T-cell (primary cell): Measurements from ENCODE around the gene TTYH2. TPM values are rescaled to one million over a fixed set of nuclear protein-coding genes. Genes with fewer than 3 reads are reported as not detected.

Source experiments
- ATAC-seq, 4 experiments: fragments of 200-7000 bp in 3 of 4; fragments of 150-1000 bp in 1 of 4; cut with Tn5 transposase; replicated peaks in 1 of 4; 1 replicate in 3 of 4; 2 replicates in 1 of 4; pipeline ENCODE4 v1.10.0; 2021; ENCODE audit warnings: moderate library complexity in 3 of 4, mild to moderate bottlenecking in 2 of 4, moderate number of reproducible peaks in 1 of 4
- CTCF ChIA-PET, 2 donors: fragments of 300-600 bp; sonication (Branson Sonifier 250); formaldehyde crosslinking; loops; one replicate each; lab custom pipeline; 2022; ENCODE audit warnings: antibody characterized with exemption in 2 of 2; lab: Charles Lee
- POLR2A ChIA-PET, 2 donors: fragments of 300-600 bp; sonication (Branson Sonifier 250); formaldehyde crosslinking; loops; one replicate each; lab custom pipeline; 2022; ENCODE audit warnings: antibody characterized with exemption in 2 of 2; lab: Charles Lee
- DNase-seq, 35 experiments: peaks; one replicate each; pipeline versions ENCODE4 v3.0.0 to v3.0.0-alpha.2; 2013 to 2023
- H3K27ac ChIP-seq: one replicate; pipeline ENCODE4 v1.5.1; 2013; ENCODE audit warnings: low read length
- H3K27me3 ChIP-seq, 2 experiments: replicated peaks in 1 of 2; 1 replicate in 1 of 2; 2 replicates in 1 of 2; pipeline versions ENCODE4 v1.6.1 to v1.7.0; 2013; ENCODE audit warnings: low read length in 1 of 2, mixed read lengths in 1 of 2; ENCODE audit not compliant: control insufficient read depth in 2 of 2, insufficient read depth in 2 of 2; ENCODE audit errors: extremely low read depth in 1 of 2
- H3K36me3 ChIP-seq, 2 donors: 1 replicate in 1 of 2; 2 replicates in 1 of 2; pipeline versions ENCODE4 v1.6.1 to v1.7.0; 2013; ENCODE audit warnings: low read length in 1 of 2; ENCODE audit not compliant: control insufficient read depth in 2 of 2, insufficient read depth in 1 of 2; ENCODE audit errors: extremely low read depth in 1 of 2
- H3K4me1 ChIP-seq, 2 experiments: 1 replicate in 1 of 2; 2 replicates in 1 of 2; pipeline versions ENCODE4 v1.6.1 to v1.7.0; 2013; ENCODE audit warnings: low read length in 2 of 2, mixed read lengths in 1 of 2; ENCODE audit not compliant: insufficient read depth in 2 of 2, control insufficient read depth in 1 of 2; ENCODE audit errors: extremely low read depth in 1 of 2
- H3K4me3 ChIP-seq, 2 donors: 1 replicate in 1 of 2; 2 replicates in 1 of 2; pipeline versions ENCODE4 v1.5.1 to v1.7.0; 2013; ENCODE audit warnings: mild to moderate bottlenecking in 2 of 2, low read length in 1 of 2, moderate library complexity in 1 of 2; ENCODE audit not compliant: control insufficient read depth in 1 of 2; ENCODE audit errors: extremely low read depth in 1 of 2
- H3K9me3 ChIP-seq: 2 replicates; pipeline ENCODE4 v1.7.0; 2013
- H3K27ac Mint-ChIP-seq, 2 donors: one replicate each; pipeline ENCODE4 v1.8.0; 2020 to 2021; ENCODE audit warnings: mild to moderate bottlenecking in 2 of 2, mixed read lengths in 2 of 2
- H3K27me3 Mint-ChIP-seq, 2 donors: one replicate each; pipeline ENCODE4 v1.8.0; 2021 to 2022; ENCODE audit warnings: mixed read lengths in 2 of 2
- H3K36me3 Mint-ChIP-seq: one replicate; pipeline ENCODE4 v1.8.0; 2021; ENCODE audit warnings: mixed read lengths
- H3K4me1 Mint-ChIP-seq, 3 donors: one replicate each; pipeline ENCODE4 v1.8.0; 2020 to 2022; ENCODE audit warnings: mixed read lengths in 3 of 3, mild to moderate bottlenecking in 1 of 3
- H3K4me3 Mint-ChIP-seq, 3 donors: one replicate each; pipeline ENCODE4 v1.8.0; 2020 to 2022; ENCODE audit warnings: mild to moderate bottlenecking in 3 of 3, mixed read lengths in 3 of 3, moderate library complexity in 3 of 3
- H3K9me3 Mint-ChIP-seq, 3 donors: one replicate each; pipeline ENCODE4 v1.8.0; 2020 to 2022; ENCODE audit warnings: mixed read lengths in 3 of 3
- WGBS: methylation state at CpG from one replicate; pipeline ENCODE4 v1.1.5; 2013; ENCODE audit warnings: missing lambda C conversion rate; ENCODE audit not compliant: insufficient coverage; 5-methylcytosine and 5-hydroxymethylcytosine counted together
- total RNA-seq, 35 experiments: library from RNA in 6 of 35; stranded (reverse) in 6 of 35; fragments of 120-200 nt in 1 of 35; gene quantifications; one replicate each; pipeline versions ENCODE4 v1.2.1 to v1.2.4 and lab custom pipeline; 2013 to 2026

Gene TTYH2
- total RNA-seq, 5 donors from 2014 or later (not counting 1 experiment from before 2014, with no cell fraction given): 10.0 to 21.7 (median 16.0) TPM

- Mint-ChIP-seq H3K4me3 (no peak overlapping the region), H3K27ac (no peak overlapping the region), H3K27me3 (peaks cover 27 to 47% of the 10 kb centered on the region in 2 donors), H3K4me1 (peaks cover 13 to 22% (median 17%) of the 10 kb centered on the region in 3 donors), H3K9me3 (no peaks in the 10 kb centered on the region), H3K36me3 (peaks cover 4% of the 10 kb centered on the region)
- no peak overlapping the region for H3K4me3 ChIP-seq
- H3K27ac ChIP-seq: no peak overlapping the region
- CTCF ChIA-PET: interaction anchor here in 1 of 2 donors (0.8 kb wide), 1 partner anchor 19 kb away, joined by 4 read pairs; no protein-coding TSS in a partner anchor
- no peaks in the 10 kb centered on the region for H3K36me3 ChIP-seq
- peaks cover 0 to 14% of the 10 kb centered on the region in 2 experiments for H3K4me1 ChIP-seq
- ATAC-seq: no peak
- H3K27me3 ChIP-seq: peaks cover 0 to 86% of the 10 kb centered on the region in 2 experiments
- DNase-seq: no peak
- POLR2A ChIA-PET: no interaction called here
- WGBS: 53% methylated on average over 5 of the region's 6 CpGs
- H3K9me3 ChIP-seq: no peaks in the 10 kb centered on the region
These were observed 14.7 kb upstream of the TTYH2 start for GRCh38 chr17:74198694-74199093.

GRCh38 chr17:74199306-74200092 lies 13.9 kb upstream of the TTYH2 start:
- Mint-ChIP-seq H3K36me3 (peaks cover 4% of the 10 kb centered on the region), H3K9me3 (no peaks in the 10 kb centered on the region), H3K27me3 (peaks cover 27 to 44% of the 10 kb centered on the region in 2 donors), H3K27ac (no peak overlapping the region), H3K4me3 (no peak overlapping the region), H3K4me1 (peaks cover 13 to 22% (median 19%) of the 10 kb centered on the region in 3 donors)
- Histone ChIP-seq H3K36me3 (peaks cover 0 to 4% of the 10 kb centered on the region in 2 donors), H3K9me3 (no peaks in the 10 kb centered on the region), H3K4me3 (no peak overlapping the region), H3K4me1 (peaks cover 6 to 22% of the 10 kb centered on the region in 2 experiments), H3K27ac (no peak overlapping the region), H3K27me3 (peaks cover 0 to 78% of the 10 kb centered on the region in 2 experiments)
- DNase-seq (peak; percentile 18 to 74 (median 48)), ATAC-seq (peak; percentile 40 to 48 (median 44))
- ChIA-PET CTCF (interaction anchor here in 1 of 2 donors (0.6 kb wide), 2 partner anchors 8 to 841 kb away, joined by 3 to 7 read pairs; no protein-coding TSS in a partner anchor), POLR2A (no interaction called here)
- WGBS: 20% methylated on average over 16 of the region's 35 CpGs

GRCh38 chr17:74200112-74200511 lies 13.3 kb upstream of the TTYH2 start:
- Mint-ChIP-seq H3K4me1 (peaks cover 18 to 27% (median 24%) of the 10 kb centered on the region in 3 donors), H3K27me3 (peaks cover 23 to 37% of the 10 kb centered on the region in 2 donors), H3K36me3 (peaks cover 7% of the 10 kb centered on the region), H3K4me3 (no peak overlapping the region), H3K27ac (no peak overlapping the region), H3K9me3 (no peaks in the 10 kb centered on the region)
- DNase-seq (no peak), ATAC-seq (no peak)
- Histone ChIP-seq H3K9me3 (no peaks in the 10 kb centered on the region), H3K36me3 (peaks cover 0 to 10% of the 10 kb centered on the region in 2 donors), H3K4me3 (no peak overlapping the region), H3K27me3 (peaks cover 0 to 72% of the 10 kb centered on the region in 2 experiments), H3K4me1 (peaks cover 11 to 28% of the 10 kb centered on the region in 2 experiments), H3K27ac (no peak overlapping the region)
- ChIA-PET POLR2A (no interaction called here), CTCF (interaction anchor here in 1 of 2 donors (0.6 kb wide), 1 partner anchor 841 kb away, joined by 7 read pairs; no protein-coding TSS in a partner anchor)
- 53% methylated on average over 9 of the region's 10 CpGs for WGBS

GRCh38 chr17:74201250-74201649 lies 12.1 kb upstream of the TTYH2 start:
- Mint-ChIP-seq H3K9me3 (no peaks in the 10 kb centered on the region), H3K27ac (no peak overlapping the region), H3K4me1 (peaks cover 29 to 36% (median 34%) of the 10 kb centered on the region in 3 donors), H3K36me3 (peaks cover 12% of the 10 kb centered on the region), H3K4me3 (no peak overlapping the region), H3K27me3 (peaks cover 14 to 27% of the 10 kb centered on the region in 2 donors)
- H3K36me3 ChIP-seq: peaks cover 0 to 19% of the 10 kb centered on the region in 2 donors
- no peak overlapping the region for H3K27ac ChIP-seq
- H3K27me3 ChIP-seq: peaks cover 0 to 61% of the 10 kb centered on the region in 2 experiments
- no peak overlapping the region for H3K4me3 ChIP-seq
- H3K4me1 ChIP-seq: peaks cover 15 to 39% of the 10 kb centered on the region in 2 experiments
- WGBS: 71% methylated on average over 4 of the region's 8 CpGs
- no peak for ATAC-seq
- no peaks in the 10 kb centered on the region for H3K9me3 ChIP-seq
- DNase-seq: no peak
- POLR2A ChIA-PET: no interaction called here
- CTCF ChIA-PET: interaction anchor here in 1 of 2 donors (0.6 kb wide), 2 partner anchors 10 to 698 kb away, joined by 3 read pairs; no protein-coding TSS in a partner anchor

- no peak overlapping the region for H3K4me3 Mint-ChIP-seq
- H3K36me3 Mint-ChIP-seq: peaks cover 12% of the 10 kb centered on the region
- no peak overlapping the region for H3K27ac Mint-ChIP-seq
- Histone ChIP-seq H3K4me3 (no peak overlapping the region), H3K4me1 (peaks cover 15 to 46% of the 10 kb centered on the region in 2 experiments), H3K27me3 (peaks cover 0 to 54% of the 10 kb centered on the region in 2 experiments), H3K27ac (no peak overlapping the region), H3K9me3 (no peaks in the 10 kb centered on the region), H3K36me3 (peaks cover 0 to 21% of the 10 kb centered on the region in 2 donors)
- ChIA-PET POLR2A (no interaction called here), CTCF (interaction anchor here in 1 of 2 donors (1.4 kb wide), 1 partner anchor 9 kb away, joined by 8 read pairs; no protein-coding TSS in a partner anchor)
- DNase-seq (no peak), ATAC-seq (no peak)
- H3K4me1 Mint-ChIP-seq: peaks cover 34 to 41% (median 38%) of the 10 kb centered on the region in 3 donors
- H3K27me3 Mint-ChIP-seq: peaks cover 14 to 26% of the 10 kb centered on the region in 2 donors
- H3K9me3 Mint-ChIP-seq: no peaks in the 10 kb centered on the region
- 90% methylated on average over 7 of the region's 10 CpGs for WGBS
These were observed 11.4 kb upstream of the TTYH2 start for GRCh38 chr17:74201948-74202347.

GRCh38 chr17:74202938-74203337 lies 10.4 kb upstream of the TTYH2 start:
- no peak overlapping the region for H3K27ac ChIP-seq
- no peaks in the 10 kb centered on the region for H3K9me3 Mint-ChIP-seq
- peaks cover 0 to 46% of the 10 kb centered on the region in 2 experiments for H3K27me3 ChIP-seq
- peak overlapping the region; percentile 91 to 99 (median 95) for H3K4me3 Mint-ChIP-seq
- H3K36me3 ChIP-seq: peaks cover 0 to 31% of the 10 kb centered on the region in 2 donors
- DNase-seq (no peak), ATAC-seq (no peak)
- H3K27ac Mint-ChIP-seq: no peak overlapping the region
- H3K4me3 ChIP-seq: peak overlapping the region in 1 of 2 donors; percentile 93
- 40% methylated on average over 13 of the region's 15 CpGs for WGBS
- ChIA-PET CTCF (interaction anchor here (0.6 to 1.7 kb wide), 9 partner anchors 8 to 1581 kb away, joined by 3 to 12 read pairs (median 6); partner anchors contain the start of genes TTYH2 (in 1 of the 2) and UNK (in 1 of the 2)), POLR2A (interaction anchor here in 1 of 2 donors (0.6 kb wide), 1 partner anchor 96 kb away, joined by 3 read pairs; no protein-coding TSS in a partner anchor)
- peaks cover 41 to 45% (median 41%) of the 10 kb centered on the region in 3 donors for H3K4me1 Mint-ChIP-seq
- H3K4me1 ChIP-seq: peaks cover 18 to 52% of the 10 kb centered on the region in 2 experiments
- peaks cover 15% of the 10 kb centered on the region for H3K36me3 Mint-ChIP-seq
- peaks cover 10 to 22% of the 10 kb centered on the region in 2 donors for H3K27me3 Mint-ChIP-seq
- no peaks in the 10 kb centered on the region for H3K9me3 ChIP-seq
